Measurements from ENCODE around the gene PPP4R3B. TPM values are rescaled to one million over a fixed set of nuclear protein-coding genes. Genes with fewer than 3 reads are reported as not detected.

The PPP4R3B gene
- polyA plus RNA-seq, 1 of the 3 experiments (the other 2 are of a cell fraction) = 9.3 TPM

DNA sequence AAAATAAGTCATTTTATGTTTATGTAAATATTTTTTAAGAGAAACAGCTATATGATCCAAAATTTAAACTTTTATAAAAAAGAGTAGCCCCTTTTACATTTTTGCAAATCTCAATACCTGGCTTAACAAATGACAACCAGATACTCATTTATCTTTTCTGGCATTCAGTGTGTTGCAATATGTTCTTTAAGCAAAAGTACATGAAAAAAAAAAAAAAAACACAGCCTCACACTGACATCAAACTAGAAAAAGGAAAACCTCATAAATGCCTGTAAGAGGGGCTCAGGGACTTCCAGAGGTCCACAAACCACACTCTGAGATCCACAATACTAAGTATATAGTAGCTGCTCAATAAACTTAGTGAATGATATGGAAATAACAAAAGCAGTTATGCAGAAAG lies 21.9 kb downstream of the PPP4R3B start:
- H3F3A ChIP-seq (replicated peaks; ENCODE audit: insufficient read depth) = peaks cover 11% of the 10 kb centered on the region

More for the DNA sequence above, 21.9 kb downstream of the PPP4R3B start:
- H3K4me2 ChIP-seq = no peak overlapping the region
- H3K4me3 ChIP-seq (ENCODE audit: low read depth in 2 of 2, low read length in 1 of 2) = no peak overlapping the region
- H3K79me2 ChIP-seq (ENCODE audit: insufficient read depth) = peaks cover 28% of the 10 kb centered on the region
- no peaks in the 10 kb centered on the region for H3K27me3 ChIP-seq (ENCODE audit: insufficient read depth)
- H3K36me3 ChIP-seq (replicated peaks in 1 of 2; ENCODE audit: control insufficient read depth in 1 of 2, insufficient read depth in 2 of 2, low read length in 1 of 2) = peaks cover 13 to 27% of the 10 kb centered on the region in 2 experiments
- CTCF ChIA-PET = no interaction called here
- H4K20me1 ChIP-seq (ENCODE audit: insufficient read depth) = no peaks in the 10 kb centered on the region
- no peak overlapping the region for H2AFZ ChIP-seq (ENCODE audit: low read depth)
- DNase-seq = no peak
- no peaks in the 10 kb centered on the region for H3K9me2 ChIP-seq
- no peak overlapping the region for H3K27ac ChIP-seq (ENCODE audit: low read depth in 2 of 2, low read length in 1 of 2)
- H3K9me3 ChIP-seq = no peaks in the 10 kb centered on the region
- H3K9ac ChIP-seq = no peak overlapping the region
- H3K4me1 ChIP-seq (ENCODE audit: control insufficient read depth in 1 of 2, insufficient read depth in 2 of 2, low read depth in 1 of 2, low read length in 1 of 2) = no peaks in the 10 kb centered on the region
- POLR2A ChIA-PET = no interaction called here
- TF ChIP-seq USF1 (IDR thresholded peaks at IDR 0.05; ENCODE audit: borderline replicate concordance, low read depth) (no peak), EZH2phosphoT487 (IDR thresholded peaks at IDR 0.05; ENCODE audit: borderline replicate concordance, low read depth) (no peak), ELF1 (IDR thresholded peaks at IDR 0.05) (no peak), TCF12 (IDR thresholded peaks at IDR 0.05) (no peak), SIN3A (IDR thresholded peaks at IDR 0.05; ENCODE audit: borderline replicate concordance, low read depth, low read length) (no peak), CHD2 (IDR thresholded peaks at IDR 0.05; ENCODE audit: low read length, partially characterized antibody) (no peak), MXI1 (IDR thresholded peaks at IDR 0.05; ENCODE audit: low read depth, low read length) (no peak), FOSL2 (IDR thresholded peaks at IDR 0.05; ENCODE audit: borderline replicate concordance, low read depth) (no peak), RXRA (IDR thresholded peaks at IDR 0.05; ENCODE audit: borderline replicate concordance, low read depth) (no peak), GABPA (IDR thresholded peaks at IDR 0.05; ENCODE audit: low read depth) (no peak), YY1 (IDR thresholded peaks at IDR 0.05; ENCODE audit: low read depth) (no peak), POLR2AphosphoS5 (IDR thresholded peaks at IDR 0.05; ENCODE audit: low read depth, low read length) (no peak), TAF1 (IDR thresholded peaks at IDR 0.05; ENCODE audit: borderline replicate concordance, low read depth, low read length) (no peak), FOXJ3 (CRISPR knock-in tag; IDR thresholded peaks at IDR 0.05) (no peak), GATA2 (CRISPR knock-in tag; IDR thresholded peaks at IDR 0.05) (no peak), MEF2A (IDR thresholded peaks at IDR 0.05; ENCODE audit: borderline replicate concordance, low read depth) (no peak), TEAD4 (IDR thresholded peaks at IDR 0.05; ENCODE audit: borderline replicate concordance, insufficient read depth) (no peak)
- TF ChIP-seq, protein P1, sequence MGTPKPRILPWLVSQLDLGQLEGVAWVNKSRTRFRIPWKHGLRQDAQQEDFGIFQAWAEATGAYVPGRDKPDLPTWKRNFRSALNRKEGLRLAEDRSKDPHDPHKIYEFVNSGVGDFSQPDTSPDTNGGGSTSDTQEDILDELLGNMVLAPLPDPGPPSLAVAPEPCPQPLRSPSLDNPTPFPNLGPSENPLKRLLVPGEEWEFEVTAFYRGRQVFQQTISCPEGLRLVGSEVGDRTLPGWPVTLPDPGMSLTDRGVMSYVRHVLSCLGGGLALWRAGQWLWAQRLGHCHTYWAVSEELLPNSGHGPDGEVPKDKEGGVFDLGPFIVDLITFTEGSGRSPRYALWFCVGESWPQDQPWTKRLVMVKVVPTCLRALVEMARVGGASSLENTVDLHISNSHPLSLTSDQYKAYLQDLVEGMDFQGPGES (IDR thresholded peaks at IDR 0.05; ENCODE audit: low read depth, low read length) = no peak
- TF ChIP-seq, protein P2, sequence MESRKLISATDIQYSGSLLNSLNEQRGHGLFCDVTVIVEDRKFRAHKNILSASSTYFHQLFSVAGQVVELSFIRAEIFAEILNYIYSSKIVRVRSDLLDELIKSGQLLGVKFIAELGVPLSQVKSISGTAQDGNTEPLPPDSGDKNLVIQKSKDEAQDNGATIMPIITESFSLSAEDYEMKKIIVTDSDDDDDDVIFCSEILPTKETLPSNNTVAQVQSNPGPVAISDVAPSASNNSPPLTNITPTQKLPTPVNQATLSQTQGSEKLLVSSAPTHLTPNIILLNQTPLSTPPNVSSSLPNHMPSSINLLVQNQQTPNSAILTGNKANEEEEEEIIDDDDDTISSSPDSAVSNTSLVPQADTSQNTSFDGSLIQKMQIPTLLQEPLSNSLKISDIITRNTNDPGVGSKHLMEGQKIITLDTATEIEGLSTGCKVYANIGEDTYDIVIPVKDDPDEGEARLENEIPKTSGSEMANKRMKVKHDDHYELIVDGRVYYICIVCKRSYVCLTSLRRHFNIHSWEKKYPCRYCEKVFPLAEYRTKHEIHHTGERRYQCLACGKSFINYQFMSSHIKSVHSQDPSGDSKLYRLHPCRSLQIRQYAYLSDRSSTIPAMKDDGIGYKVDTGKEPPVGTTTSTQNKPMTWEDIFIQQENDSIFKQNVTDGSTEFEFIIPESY (IDR thresholded peaks at IDR 0.05; ENCODE audit: borderline replicate concordance, low read depth) = no peak
- TF ChIP-seq, protein P3, sequence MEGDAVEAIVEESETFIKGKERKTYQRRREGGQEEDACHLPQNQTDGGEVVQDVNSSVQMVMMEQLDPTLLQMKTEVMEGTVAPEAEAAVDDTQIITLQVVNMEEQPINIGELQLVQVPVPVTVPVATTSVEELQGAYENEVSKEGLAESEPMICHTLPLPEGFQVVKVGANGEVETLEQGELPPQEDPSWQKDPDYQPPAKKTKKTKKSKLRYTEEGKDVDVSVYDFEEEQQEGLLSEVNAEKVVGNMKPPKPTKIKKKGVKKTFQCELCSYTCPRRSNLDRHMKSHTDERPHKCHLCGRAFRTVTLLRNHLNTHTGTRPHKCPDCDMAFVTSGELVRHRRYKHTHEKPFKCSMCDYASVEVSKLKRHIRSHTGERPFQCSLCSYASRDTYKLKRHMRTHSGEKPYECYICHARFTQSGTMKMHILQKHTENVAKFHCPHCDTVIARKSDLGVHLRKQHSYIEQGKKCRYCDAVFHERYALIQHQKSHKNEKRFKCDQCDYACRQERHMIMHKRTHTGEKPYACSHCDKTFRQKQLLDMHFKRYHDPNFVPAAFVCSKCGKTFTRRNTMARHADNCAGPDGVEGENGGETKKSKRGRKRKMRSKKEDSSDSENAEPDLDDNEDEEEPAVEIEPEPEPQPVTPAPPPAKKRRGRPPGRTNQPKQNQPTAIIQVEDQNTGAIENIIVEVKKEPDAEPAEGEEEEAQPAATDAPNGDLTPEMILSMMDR (IDR thresholded peaks at IDR 0.05) = no peak
